WTC11 (cell line): ENCODE data around the gene ICAM1. TPM values are rescaled to one million over a fixed set of nuclear protein-coding genes. Genes with fewer than 3 reads are reported as not detected.
A peak's percentile ranks its signal among the peaks of the same experiment; 100 is the strongest.

Source experiments
- ATAC-seq: fragments of 200-7000 bp; cut with Tn5 transposase; 2 replicates; pipeline ENCODE4 v1.10.0; 2021; ENCODE audit warnings: mild to moderate bottlenecking, moderate library complexity
- CTCF ChIA-PET: fragments of 300-600 bp; sonication (Branson Sonifier 250); formaldehyde crosslinking; loops from one replicate; lab custom pipeline; 2021; ENCODE audit warnings: antibody characterized with exemption; lab: Charles Lee
- POLR2A ChIA-PET: fragments of 350-600 bp; sonication (Branson Sonifier 250); formaldehyde crosslinking; loops from one replicate; lab custom pipeline; 2021; ENCODE audit warnings: antibody characterized with exemption; lab: Charles Lee
- DNase-seq: peaks from one replicate; pipeline ENCODE4 v3.0.0; 2021; ENCODE audit warnings: low spot score
- H3K27ac Mint-ChIP-seq: 2 replicates; pipeline ENCODE4 v1.8.0; 2021; ENCODE audit warnings: mixed read lengths
- H3K27me3 Mint-ChIP-seq: 2 replicates; pipeline ENCODE4 v1.8.0; 2021; ENCODE audit warnings: low read depth, mild to moderate bottlenecking, moderate library complexity, mixed read lengths
- H3K36me3 Mint-ChIP-seq: 2 replicates; pipeline ENCODE4 v1.8.0; 2021; ENCODE audit warnings: mixed read lengths
- H3K4me1 Mint-ChIP-seq: 2 replicates; pipeline ENCODE4 v1.8.0; 2022; ENCODE audit warnings: mixed read lengths
- H3K4me3 Mint-ChIP-seq: 2 replicates; pipeline ENCODE4 v1.8.0; 2021; ENCODE audit warnings: mild to moderate bottlenecking, moderate library complexity, mixed read lengths
- H3K9me3 Mint-ChIP-seq: 2 replicates; pipeline ENCODE4 v1.8.0; 2021; ENCODE audit warnings: mixed read lengths
- AFF4 ChIP-seq: sonication (generic); formaldehyde crosslinking; IDR thresholded peaks from 2 replicates; pipeline ENCODE4 v1.8.1; 2023; ENCODE audit warnings: mild to moderate bottlenecking, missing genetic modification reagents, borderline replicate concordance
- AR ChIP-seq: fragments of 250-450 bp; sonication (Bioruptor Pico); IDR thresholded peaks from 2 replicates; pipeline ENCODE4 v1.9.0; 2021; ENCODE audit warnings: mild to moderate bottlenecking
- FOXJ3 ChIP-seq: sonication (generic); formaldehyde crosslinking; IDR thresholded peaks from 2 replicates; pipeline ENCODE4 v1.9.0; 2021; ENCODE audit warnings: missing genetic modification reagents, mild to moderate bottlenecking, borderline replicate concordance
- FOXP4 ChIP-seq: sonication (generic); formaldehyde crosslinking; IDR thresholded peaks from 2 replicates; pipeline ENCODE4 v1.8.0; 2022; ENCODE audit warnings: mild to moderate bottlenecking, missing genetic modification reagents
- MYBL2 ChIP-seq: sonication (generic); formaldehyde crosslinking; IDR thresholded peaks from 2 replicates; pipeline ENCODE4 v1.8.1; 2023; ENCODE audit warnings: mild to moderate bottlenecking, moderate library complexity, missing genetic modification reagents
- SP1 ChIP-seq: sonication (generic); formaldehyde crosslinking; conservative IDR thresholded peaks from 2 replicates; pipeline ENCODE4 v1.8.1; 2022; ENCODE audit warnings: missing genetic modification reagents
- TP53 ChIP-seq: sonication (generic); formaldehyde crosslinking; IDR thresholded peaks from 2 replicates; pipeline ENCODE4 v1.8.1; 2023; ENCODE audit warnings: mild to moderate bottlenecking, missing genetic modification reagents
- ZNF232 ChIP-seq: sonication (generic); formaldehyde crosslinking; IDR thresholded peaks from 2 replicates; pipeline ENCODE4 v1.8.0; 2022; ENCODE audit warnings: mild to moderate bottlenecking, missing genetic modification reagents
- ZNF263 ChIP-seq: sonication (generic); formaldehyde crosslinking; IDR thresholded peaks from 2 replicates; pipeline ENCODE4 v1.8.1; 2022; ENCODE audit warnings: low read depth, mild to moderate bottlenecking, moderate library complexity, missing genetic modification reagents
- ZNF532 ChIP-seq: fragments of 250-450 bp; sonication (Bioruptor Pico); IDR thresholded peaks from 2 replicates; pipeline ENCODE4 v1.9.0; 2021; ENCODE audit warnings: mild to moderate bottlenecking, borderline replicate concordance
- total RNA-seq: library from RNA; stranded (reverse); gene quantifications from 3 replicates; pipeline ENCODE4 v1.2.3, GENCODE V29; 2021

The ICAM1 gene
- total RNA-seq, 1 experiment from 2014 or later = 3.8 TPM

- CTCF ChIA-PET = interaction anchor here (0.6 to 9.0 kb wide), 15 partner anchors 20 to 195 kb away, joined by 3 to 180 read pairs (median 4); partner anchors contain the start of genes CDC37, ICAM1, PDE4A and TYK2
- Mint-ChIP-seq H3K36me3 (no peaks in the 10 kb centered on the region), H3K27me3 (peaks cover 98% of the 10 kb centered on the region), H3K9me3 (no peaks in the 10 kb centered on the region), H3K27ac (no peak overlapping the region), H3K4me1 (peaks cover 38% of the 10 kb centered on the region), H3K4me3 (peak overlapping the region; percentile 82)
- DNase-seq (no peak), ATAC-seq (no peak)
- POLR2A ChIA-PET = interaction anchor here (1.0 to 1.7 kb wide), 4 partner anchors 21 to 62 kb away, joined by 3 to 8 read pairs (median 5); partner anchors contain the start of gene ICAM1
- TF ChIP-seq ZNF263 (CRISPR knock-in tag) (peak; percentile 51; the same call in 1 of the 2 replicates), AFF4 (CRISPR knock-in tag) (no peak), FOXJ3 (CRISPR knock-in tag) (no peak), TP53 (no peak), ZNF232 (no peak), AR (CRISPR knock-in tag) (no peak), ZNF532 (CRISPR knock-in tag) (no peak)
Measured at GRCh38 chr19:10291554-10292205, 20.8 kb downstream of the ICAM1 start.

- Mint-ChIP-seq H3K4me3 (peak overlapping the region; percentile 82), H3K27me3 (peaks cover 98% of the 10 kb centered on the region), H3K27ac (no peak overlapping the region), H3K36me3 (no peaks in the 10 kb centered on the region), H3K4me1 (peaks cover 39% of the 10 kb centered on the region), H3K9me3 (no peaks in the 10 kb centered on the region)
- CTCF ChIA-PET = interaction anchor here (0.6 to 9.0 kb wide), 10 partner anchors 16 to 132 kb away, joined by 3 to 180 read pairs (median 6); partner anchors contain the start of genes ICAM1 and PDE4A
- POLR2A ChIA-PET = interaction anchor here (0.9 to 1.7 kb wide), 3 partner anchors 24 to 61 kb away, joined by 3 to 5 read pairs (median 5); no protein-coding TSS in a partner anchor
- peak; percentile 73 for ATAC-seq
- TF ChIP-seq FOXP4 (peak; percentile 40; the same call in 1 of the 2 replicates), SP1 (CRISPR knock-in tag) (peak; percentile 88), MYBL2 (no peak)
- DNase-seq = peak; percentile 99
Measured at GRCh38 chr19:10292206-10292788, 21.4 kb downstream of the ICAM1 start.
